Uterus (tissue), 2 donors: ENCODE measurements around the gene SCN4A.

Experiments used
- CTCF ChIP-seq, 4 experiments: fragments of 200-600 bp in 2 of 4; fragments of 450-650 bp in 2 of 4; sonication (generic) in 2 of 4; IDR thresholded peaks; one replicate each; pipeline ENCODE4 v1.5.1; 2016 to 2019; ENCODE audit warnings: antibody characterized with exemption in 4 of 4, mild to moderate bottlenecking in 2 of 4, moderate library complexity in 1 of 4
- POLR2A ChIP-seq, 2 donors: fragments of 450-650 bp; IDR thresholded peaks; one replicate each; pipeline ENCODE4 v1.6.1; 2016; ENCODE audit warnings: antibody characterized with exemption in 2 of 2, mild to moderate bottlenecking in 1 of 2, moderate library complexity in 1 of 2

- no peak for TF ChIP-seq CTCF (IDR thresholded peaks at IDR 0.05)
- TF ChIP-seq POLR2A (IDR thresholded peaks at IDR 0.05): no peak
These were observed 30.9 kb upstream of the SCN4A start for GRCh38 chr17:64003526-64004121.
